ENCODE measurements around the gene STAT1.

STAT1 gene

DNA sequence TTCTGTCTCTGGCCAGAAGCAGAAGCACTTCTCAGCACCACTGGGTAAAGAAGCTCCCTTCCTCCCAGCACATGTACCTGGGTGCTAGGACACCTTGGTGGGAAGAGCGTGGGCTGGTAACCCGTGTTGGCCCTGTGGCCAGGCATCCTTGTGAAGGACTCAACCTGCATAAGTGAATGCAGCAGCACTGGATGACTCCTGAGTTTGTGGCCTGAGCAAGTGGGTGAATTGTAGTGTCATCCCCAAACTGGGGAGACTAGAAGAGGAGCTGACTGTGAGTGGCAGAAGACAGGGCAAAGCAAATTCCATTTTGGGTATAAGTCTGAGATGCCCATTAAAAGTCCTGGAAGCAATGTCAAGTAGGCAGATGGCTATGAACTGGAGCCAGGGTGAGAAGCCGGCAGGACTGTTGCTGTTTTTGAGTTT is 63.4 kb downstream of the STAT1 start:
- no peak overlapping the region for H3K4me3 ChIP-seq (replicated peaks; ENCODE audit: low read depth, low read length)
- DNase-seq (ENCODE audit: low read depth), result no peak
- TF ChIP-seq CTCF (IDR thresholded peaks at IDR 0.05; ENCODE audit: low read length, missing control alignments), result no peak

DNA sequence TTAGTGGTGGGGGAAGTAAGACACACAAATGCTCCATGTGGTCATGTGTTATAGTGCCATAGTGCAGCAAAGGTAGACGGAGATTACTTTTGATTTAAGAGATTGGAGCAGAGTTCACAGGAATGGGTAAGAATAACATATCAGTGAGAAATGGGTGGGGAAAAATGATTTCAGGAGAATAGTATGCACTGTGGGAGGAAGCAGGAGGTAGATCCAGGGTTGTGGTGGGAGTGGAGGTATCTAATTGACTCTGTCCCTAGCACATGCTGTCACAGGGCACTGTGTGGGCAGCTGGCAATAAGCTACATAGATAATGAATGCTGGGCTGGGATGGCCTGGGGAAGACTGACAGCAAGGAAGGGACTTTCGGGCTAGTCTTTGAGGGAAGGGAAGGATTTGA is 65.3 kb downstream of the STAT1 start:
- no peak overlapping the region for H3K4me3 ChIP-seq (replicated peaks; ENCODE audit: low read depth, low read length)
- no peak for TF ChIP-seq CTCF (IDR thresholded peaks at IDR 0.05; ENCODE audit: low read length, missing control alignments)
- peak; percentile 60 for DNase-seq (ENCODE audit: low read depth)

DNA sequence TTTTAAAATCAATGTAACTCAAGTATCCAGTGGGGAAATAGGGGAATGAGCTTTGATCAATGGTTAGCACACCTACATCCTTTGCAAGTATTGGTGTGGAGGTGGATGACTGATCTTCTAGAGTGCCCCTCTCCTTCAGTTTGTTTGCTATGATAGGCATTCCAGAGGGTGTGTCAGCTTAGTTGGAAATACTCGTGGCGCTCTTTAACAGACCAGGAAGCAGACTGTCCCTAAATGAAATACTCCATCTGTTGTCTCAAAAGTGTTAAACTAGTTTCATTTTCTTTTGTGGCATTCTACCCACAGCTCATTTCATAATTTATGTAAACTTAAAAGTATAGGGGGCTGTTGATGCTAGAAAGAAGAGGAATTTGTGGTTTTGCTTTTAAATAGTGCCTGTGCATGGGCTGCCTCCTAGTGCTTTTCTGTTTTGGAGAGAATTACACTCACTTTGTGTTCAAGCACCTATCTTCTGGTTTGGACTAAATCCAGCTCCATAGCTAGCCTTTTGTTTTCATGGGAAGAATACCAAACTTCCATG is 66.2 kb downstream of the STAT1 start:
- DNase-seq (ENCODE audit: low read depth), result peak; percentile 86
- peak overlapping the region; percentile 20 for H3K4me3 ChIP-seq (replicated peaks; ENCODE audit: low read depth, low read length)
- TF ChIP-seq CTCF (IDR thresholded peaks at IDR 0.05; ENCODE audit: low read length, missing control alignments), result peak; percentile 36

DNA sequence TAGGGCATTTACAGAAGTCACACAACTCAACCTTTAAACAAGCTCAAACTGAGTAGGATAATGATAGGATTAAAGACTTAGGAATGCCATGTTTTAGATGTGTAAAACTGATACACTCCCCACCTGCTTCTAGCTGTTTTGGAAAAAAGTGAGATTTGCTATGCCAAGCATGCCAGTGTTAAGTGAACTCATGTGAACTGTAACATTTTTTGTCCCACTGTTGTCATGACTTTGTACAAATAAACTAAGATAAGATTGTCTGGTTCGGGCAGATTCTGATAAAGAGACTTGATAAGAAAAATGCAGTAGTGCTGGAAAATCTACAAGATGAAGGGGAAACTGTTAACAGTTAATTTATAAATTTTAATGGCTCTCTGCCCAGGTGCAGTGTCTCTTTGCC is 66.8 kb downstream of the STAT1 start:
- no peak for TF ChIP-seq CTCF (IDR thresholded peaks at IDR 0.05; ENCODE audit: low read length, missing control alignments)
- no peak overlapping the region for H3K4me3 ChIP-seq (replicated peaks; ENCODE audit: low read depth, low read length)
- DNase-seq (ENCODE audit: low read depth), result peak; percentile 54

DNA sequence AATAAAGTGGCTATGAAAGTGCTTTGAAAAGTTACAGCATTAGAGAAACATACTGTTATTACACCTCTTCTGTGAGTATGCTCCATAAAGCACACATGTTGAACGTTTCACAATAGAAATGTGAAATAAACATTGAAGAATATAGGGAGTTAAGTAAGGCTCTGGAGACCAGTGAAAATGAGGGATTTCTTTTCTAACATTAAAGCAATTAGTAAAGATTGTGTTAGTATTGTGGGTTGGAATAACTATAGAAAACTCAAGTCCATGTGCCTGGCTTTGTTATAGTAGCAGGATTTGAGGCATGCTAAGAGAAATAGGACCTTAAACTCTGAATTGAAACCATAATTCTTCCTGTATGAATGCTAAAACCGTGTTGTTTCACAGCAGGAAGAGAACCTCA is 70.3 kb downstream of the STAT1 start:
- DNase-seq (ENCODE audit: low read depth), result no peak
- no peak for TF ChIP-seq CTCF (IDR thresholded peaks at IDR 0.05; ENCODE audit: low read length, missing control alignments)
- H3K4me3 ChIP-seq (replicated peaks; ENCODE audit: low read depth, low read length), result no peak overlapping the region

DNA sequence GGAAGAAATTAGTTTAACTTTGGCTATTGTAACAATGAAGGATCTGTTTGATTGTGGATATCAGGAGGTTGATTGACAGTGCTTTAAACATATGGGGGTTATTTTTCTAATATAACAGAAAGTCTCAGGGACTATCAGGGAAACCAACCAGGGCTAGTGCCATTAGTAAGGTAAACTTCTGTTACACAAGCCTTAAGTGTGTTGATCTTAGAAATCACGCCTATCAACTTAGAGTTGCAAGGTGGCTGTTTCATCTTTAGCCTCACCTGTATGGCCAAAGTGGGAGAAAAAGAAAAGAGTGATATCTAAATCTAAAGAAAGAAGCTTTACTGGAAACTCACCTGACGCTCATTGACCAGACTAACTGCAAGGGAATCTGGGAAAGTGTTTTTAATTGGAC is 71.3 kb downstream of the STAT1 start:
- DNase-seq (ENCODE audit: low read depth), result no peak
- no peak overlapping the region for H3K4me3 ChIP-seq (replicated peaks; ENCODE audit: low read depth, low read length)
- TF ChIP-seq CTCF (IDR thresholded peaks at IDR 0.05; ENCODE audit: low read length, missing control alignments), result no peak

DNA sequence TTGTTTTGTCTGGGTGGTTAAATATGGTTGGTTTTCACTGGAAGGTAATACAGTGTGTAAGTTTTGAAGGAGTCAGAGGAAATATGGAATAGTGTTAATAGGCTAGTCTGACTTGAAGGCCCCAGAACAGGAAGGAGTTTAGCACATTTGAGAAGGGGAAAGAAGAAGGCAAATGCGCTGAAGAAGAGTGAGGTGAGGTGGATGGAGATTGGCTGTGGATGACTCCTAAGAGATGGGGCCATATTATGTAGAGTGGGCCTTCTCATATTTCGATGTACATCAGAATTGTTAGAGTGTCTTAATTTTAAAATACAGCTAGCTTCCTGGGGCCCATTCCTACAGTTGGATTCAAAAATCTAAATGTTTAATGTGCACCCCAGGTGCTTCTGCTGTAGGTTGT is 72.4 kb downstream of the STAT1 start:
- DNase-seq (ENCODE audit: low read depth), result no peak
- no peak for TF ChIP-seq CTCF (IDR thresholded peaks at IDR 0.05; ENCODE audit: low read length, missing control alignments)
- H3K4me3 ChIP-seq (replicated peaks; ENCODE audit: low read depth, low read length), result no peak overlapping the region
